ENCODE measurements around the gene RDH11.
A peak's percentile ranks its signal among the peaks of the same experiment; 100 is the strongest.

RDH11 gene, protein sequence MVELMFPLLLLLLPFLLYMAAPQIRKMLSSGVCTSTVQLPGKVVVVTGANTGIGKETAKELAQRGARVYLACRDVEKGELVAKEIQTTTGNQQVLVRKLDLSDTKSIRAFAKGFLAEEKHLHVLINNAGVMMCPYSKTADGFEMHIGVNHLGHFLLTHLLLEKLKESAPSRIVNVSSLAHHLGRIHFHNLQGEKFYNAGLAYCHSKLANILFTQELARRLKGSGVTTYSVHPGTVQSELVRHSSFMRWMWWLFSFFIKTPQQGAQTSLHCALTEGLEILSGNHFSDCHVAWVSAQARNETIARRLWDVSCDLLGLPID

DNA sequence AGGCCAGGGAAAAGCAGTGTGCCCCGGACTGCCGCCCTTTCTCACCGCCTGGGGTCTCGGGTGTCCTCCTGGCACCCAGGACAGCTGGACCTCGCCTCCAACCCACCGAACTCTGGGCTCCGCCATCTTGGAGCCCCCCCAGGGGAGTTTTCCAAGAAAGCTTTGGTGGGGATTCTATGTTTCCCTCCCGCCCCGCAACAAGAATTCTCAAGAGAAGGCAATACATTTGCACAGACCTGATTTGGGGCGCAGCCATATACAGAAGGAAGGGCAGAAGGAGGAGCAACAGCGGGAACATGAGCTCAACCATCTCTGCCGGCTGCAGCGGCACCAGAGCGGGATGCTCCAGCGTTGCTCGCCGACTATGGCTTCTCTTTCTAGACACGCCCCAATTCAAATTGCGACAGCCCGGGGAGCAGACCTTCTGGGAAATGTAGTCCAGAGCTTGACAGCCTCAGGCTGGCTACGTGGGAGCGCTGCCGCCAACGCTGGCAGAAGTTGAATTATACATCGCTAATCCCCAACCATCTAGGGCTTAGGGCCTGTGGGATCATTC, at the start of gene RDH11:
Gene RDH11 (minus strand): TSS at position 371 of the 556 bp plus-strand sequence. CDS start 61 bp downstream, at position 310.
- TF ChIP-seq, protein P1, sequence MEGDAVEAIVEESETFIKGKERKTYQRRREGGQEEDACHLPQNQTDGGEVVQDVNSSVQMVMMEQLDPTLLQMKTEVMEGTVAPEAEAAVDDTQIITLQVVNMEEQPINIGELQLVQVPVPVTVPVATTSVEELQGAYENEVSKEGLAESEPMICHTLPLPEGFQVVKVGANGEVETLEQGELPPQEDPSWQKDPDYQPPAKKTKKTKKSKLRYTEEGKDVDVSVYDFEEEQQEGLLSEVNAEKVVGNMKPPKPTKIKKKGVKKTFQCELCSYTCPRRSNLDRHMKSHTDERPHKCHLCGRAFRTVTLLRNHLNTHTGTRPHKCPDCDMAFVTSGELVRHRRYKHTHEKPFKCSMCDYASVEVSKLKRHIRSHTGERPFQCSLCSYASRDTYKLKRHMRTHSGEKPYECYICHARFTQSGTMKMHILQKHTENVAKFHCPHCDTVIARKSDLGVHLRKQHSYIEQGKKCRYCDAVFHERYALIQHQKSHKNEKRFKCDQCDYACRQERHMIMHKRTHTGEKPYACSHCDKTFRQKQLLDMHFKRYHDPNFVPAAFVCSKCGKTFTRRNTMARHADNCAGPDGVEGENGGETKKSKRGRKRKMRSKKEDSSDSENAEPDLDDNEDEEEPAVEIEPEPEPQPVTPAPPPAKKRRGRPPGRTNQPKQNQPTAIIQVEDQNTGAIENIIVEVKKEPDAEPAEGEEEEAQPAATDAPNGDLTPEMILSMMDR (IDR thresholded peaks at IDR 0.05; ENCODE audit: insufficient read depth, missing control alignments), result no peak
- FAIRE-seq, result no peak
- peak; percentile 61 for DNase-seq (ENCODE audit: insufficient read length, low spot score)

DNA sequence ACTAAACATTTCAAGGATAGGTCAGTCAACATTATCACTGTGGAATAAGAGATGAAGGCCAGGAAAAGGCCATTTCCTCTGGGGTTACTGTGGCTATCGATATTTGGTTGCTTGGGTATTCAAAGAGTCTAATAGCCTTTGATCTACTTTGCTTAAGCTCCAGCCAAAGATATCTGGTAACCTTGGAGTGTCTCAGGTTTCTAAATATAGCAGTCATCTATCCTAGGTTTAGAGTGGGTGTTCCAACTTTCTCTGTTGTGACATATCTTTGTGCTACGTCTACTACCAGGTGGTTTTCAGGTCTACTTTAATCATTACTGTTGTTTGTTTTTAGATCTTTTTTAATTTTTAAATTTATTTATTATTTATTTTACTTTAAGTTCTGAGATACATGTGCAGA, 48.5 kb upstream of the RDH11 start:
- TF ChIP-seq, protein P1 (IDR thresholded peaks at IDR 0.05; ENCODE audit: insufficient read depth, missing control alignments), result no peak
- no peak for FAIRE-seq

DNA sequence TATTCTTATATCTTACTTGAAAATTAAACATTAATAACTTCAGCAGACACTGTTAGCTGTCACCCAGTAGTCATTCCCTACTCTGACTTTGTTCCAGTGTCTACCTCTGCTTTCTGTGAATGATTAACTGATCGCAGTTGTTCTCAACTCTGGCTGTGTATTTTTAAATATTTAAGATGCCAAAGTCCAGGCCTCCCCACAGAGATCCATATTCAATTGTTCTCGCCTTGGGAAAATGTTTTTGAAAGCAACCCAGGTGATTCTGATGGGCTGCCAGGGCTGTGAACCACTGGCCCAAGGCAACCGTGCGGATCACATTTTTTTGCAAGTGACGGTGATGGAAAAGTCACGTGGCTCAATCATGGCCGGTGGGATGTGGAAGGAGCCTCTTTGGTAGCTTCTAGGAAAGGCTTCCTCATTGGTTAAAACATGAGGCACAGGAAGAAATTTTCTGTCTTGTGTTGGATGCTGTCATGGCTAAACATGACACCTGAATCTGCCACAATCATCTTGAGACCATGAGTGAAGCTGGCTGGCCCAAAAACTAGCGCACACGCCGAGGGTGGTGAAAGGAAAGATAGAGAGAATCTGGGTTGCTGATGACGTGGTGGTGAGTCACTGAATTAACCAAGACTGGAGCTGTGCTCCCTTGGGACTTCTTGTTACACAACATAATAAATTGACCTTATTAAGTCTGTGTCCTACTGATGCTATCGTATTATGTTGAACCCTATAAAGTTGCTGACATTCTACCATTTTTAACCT, 43.4 kb upstream of the RDH11 start:
- FAIRE-seq (no peak), DNase-seq (ENCODE audit: insufficient read length, low spot score) (no peak)
- TF ChIP-seq, protein P1 (IDR thresholded peaks at IDR 0.05; ENCODE audit: insufficient read depth, missing control alignments), result no peak

More for the DNA sequence above, 48.5 kb upstream of the RDH11 start:
- DNase-seq (ENCODE audit: insufficient read length, low spot score), result no peak

DNA sequence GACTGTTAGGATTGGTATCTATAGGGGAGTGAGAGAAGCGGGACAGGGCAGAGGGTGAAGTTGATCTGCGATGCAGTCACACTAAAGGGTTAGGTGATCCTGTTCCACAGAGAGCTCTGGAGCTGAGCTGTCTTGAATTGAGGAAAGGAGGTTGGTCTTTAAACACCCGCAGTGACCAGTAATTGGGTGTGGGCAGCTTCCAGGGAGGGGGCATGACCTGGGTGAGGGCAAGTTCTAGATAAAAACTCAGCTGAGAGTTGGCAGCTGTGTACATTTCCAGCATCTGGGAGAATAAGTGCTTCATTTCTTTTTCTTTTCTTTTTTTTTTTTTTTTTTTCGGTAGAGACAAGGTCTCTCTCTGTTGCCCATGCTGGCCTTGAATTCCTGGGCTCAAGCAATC, 41.2 kb upstream of the RDH11 start:
- no peak for DNase-seq (ENCODE audit: insufficient read length, low spot score)
- TF ChIP-seq, protein P1 (IDR thresholded peaks at IDR 0.05; ENCODE audit: insufficient read depth, missing control alignments), result no peak
- no peak for FAIRE-seq

DNA sequence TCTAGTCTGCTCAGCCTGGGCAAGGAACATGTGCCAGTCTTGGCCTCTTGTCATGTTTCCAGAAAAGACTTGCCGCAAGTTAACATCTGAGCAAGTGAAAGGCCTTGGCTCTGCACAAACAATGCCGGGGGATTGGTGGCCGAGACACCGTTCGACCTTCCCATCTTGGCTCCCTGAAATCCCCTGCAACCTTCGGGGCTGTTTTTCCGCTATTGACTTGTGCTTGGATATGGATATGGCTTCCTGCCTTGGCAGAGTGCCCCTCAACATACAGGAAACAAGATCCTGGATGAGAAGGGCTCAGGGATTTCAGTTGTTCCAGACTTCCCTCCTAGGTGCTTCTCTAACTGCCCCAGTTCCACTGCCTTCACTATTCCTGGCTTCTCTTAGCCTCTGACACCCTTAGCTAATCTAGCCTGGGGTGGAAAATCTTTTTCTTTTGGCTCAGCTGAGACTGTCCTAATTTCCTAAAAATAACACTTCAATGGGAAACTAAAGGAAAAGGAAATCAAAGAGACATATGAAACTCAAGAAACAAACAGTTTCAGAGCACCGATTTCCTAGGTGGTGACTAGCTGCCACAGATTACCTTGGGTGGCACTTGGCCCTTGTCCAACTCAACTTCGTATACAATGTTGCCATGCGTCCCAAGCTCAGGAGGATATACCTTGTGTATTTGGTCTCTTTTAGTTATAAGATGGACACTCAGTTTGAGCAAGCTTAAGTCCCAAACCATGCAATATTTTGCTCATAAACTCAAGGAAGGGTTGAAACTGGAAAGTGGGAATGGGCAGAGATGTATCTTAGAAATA, 40.0 kb upstream of the RDH11 start:
- TF ChIP-seq, protein P1 (IDR thresholded peaks at IDR 0.05; ENCODE audit: insufficient read depth, missing control alignments), result no peak
- DNase-seq (ENCODE audit: insufficient read length, low spot score) (no peak), FAIRE-seq (no peak)

DNA sequence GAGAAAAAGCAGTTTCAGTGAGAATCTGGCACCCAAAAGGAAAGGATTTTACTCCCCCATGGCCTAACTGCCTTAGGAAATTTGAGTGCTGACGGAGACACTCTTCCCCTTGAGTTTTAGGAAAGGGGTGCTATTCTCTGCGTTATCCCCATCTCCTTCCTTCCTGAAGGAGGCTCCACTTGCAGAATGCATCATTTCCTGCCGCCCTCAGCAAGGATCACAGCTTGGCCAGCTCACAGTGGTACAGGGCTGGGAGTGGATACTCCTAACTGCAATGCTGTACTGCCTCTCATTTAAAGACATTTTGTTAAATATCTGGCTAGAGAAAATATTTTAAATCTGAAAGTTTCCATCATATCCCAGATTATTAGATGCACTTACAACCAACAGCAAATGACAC, 39.1 kb upstream of the RDH11 start:
- TF ChIP-seq, protein P1 (IDR thresholded peaks at IDR 0.05; ENCODE audit: insufficient read depth, missing control alignments), result no peak
- no peak for DNase-seq (ENCODE audit: insufficient read length, low spot score)
- FAIRE-seq, result no peak
